ENCODE data around the gene CCDC50. TPM values are rescaled to one million over a fixed set of nuclear protein-coding genes. Genes with fewer than 3 reads are reported as not detected.

CCDC50 gene
- total and polyA plus RNA-seq, 2 donors (not counting 3 experiments of a cell fraction or from before 2014, with no cell fraction given): 44.4 to 137 TPM

DNA sequence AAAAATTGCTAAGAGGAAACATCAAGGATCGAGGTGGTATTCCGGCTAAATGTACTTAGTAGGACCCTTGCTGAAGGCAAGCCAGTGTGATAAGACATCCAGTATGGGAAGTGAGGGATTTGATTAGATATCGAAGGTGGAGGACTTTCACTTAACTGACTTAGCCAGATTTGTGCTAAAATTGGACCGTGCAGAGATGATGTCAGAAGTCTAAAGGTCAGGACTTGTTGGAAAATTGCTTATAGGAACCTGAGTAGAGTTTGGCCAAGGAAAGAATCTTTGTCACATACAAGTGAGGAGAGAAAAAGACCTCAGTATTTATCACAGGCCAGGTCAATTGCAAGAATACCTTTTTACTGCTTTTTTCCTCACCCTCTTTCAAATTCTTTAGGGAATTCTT, 100.9 kb downstream of the CCDC50 start:
- ChIA-PET POLR2A (no interaction called here), CTCF (interaction anchor here (1.4 kb wide), 1 partner anchor 1014 kb away, joined by 4 read pairs; no protein-coding TSS in a partner anchor)

DNA sequence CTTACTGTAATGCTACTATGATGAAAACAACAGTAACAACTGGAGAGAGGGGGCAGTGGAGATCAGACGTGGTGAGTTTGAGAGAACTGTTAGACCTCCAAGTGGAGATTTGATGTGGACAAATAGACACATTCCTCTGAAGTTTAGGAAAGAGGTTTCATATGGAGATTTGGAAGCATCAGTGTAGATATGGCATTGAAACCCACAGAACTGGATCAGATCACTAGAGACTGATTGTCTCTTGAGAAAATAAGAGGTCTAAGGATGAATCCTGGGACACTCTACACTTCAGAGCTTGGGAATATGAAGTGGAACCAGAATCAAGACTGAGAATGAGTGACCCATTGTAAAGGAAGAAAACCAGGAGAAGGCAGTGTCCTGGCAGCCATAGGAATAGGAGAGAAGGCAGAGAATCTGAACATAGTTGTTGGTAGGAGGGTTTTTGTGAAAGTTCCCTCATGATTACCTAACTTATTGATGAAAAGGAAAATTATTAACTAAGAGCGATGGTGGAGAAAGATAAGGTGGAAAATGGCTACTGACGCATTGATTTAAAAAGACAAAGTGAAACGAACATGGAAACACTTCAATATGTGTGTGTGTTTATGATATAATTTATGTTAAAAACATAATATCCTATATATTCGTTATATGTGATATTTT, 102.1 kb downstream of the CCDC50 start:
- Histone ChIP-seq H3K4me2 (ENCODE audit: insufficient read depth, low read length) (no peak overlapping the region), H3K9ac (replicated peaks; ENCODE audit: extremely low read depth, insufficient read depth, low read length) (no peak overlapping the region), H3K9me1 (replicated peaks; ENCODE audit: control insufficient read depth, extremely low read depth, insufficient read depth, low read length) (no peaks in the 10 kb centered on the region), H3K36me3 (ENCODE audit: control insufficient read depth in 2 of 2, extremely low read depth in 1 of 2, insufficient read depth in 2 of 2, low read length in 2 of 2) (no peaks in the 10 kb centered on the region), H3K27me3 (ENCODE audit: control insufficient read depth in 2 of 2, insufficient read depth in 2 of 2, low read length in 2 of 2) (peaks cover 2 to 3% of the 10 kb centered on the region in 2 experiments), H4K20me1 (replicated peaks; ENCODE audit: control insufficient read depth, extremely low read depth, insufficient read depth, low read length) (no peaks in the 10 kb centered on the region), H3K4me1 (ENCODE audit: control insufficient read depth, extremely low read depth, insufficient read depth, low read length) (no peaks in the 10 kb centered on the region), H3K79me2 (ENCODE audit: control insufficient read depth, insufficient read depth, low read length) (no peaks in the 10 kb centered on the region), H2AFZ (ENCODE audit: low read depth, low read length) (no peak overlapping the region), H3K9me3 (replicated peaks; ENCODE audit: control insufficient read depth, insufficient read depth, low read length) (no peaks in the 10 kb centered on the region), H3K27ac (ENCODE audit: insufficient read depth, low read depth, low read length) (no peak overlapping the region), H3K4me3 (replicated peaks in 1 of 3; ENCODE audit: insufficient read depth in 1 of 3, low read depth in 1 of 3, low read length in 3 of 3) (no peak overlapping the region)
- dilution Hi-C loops (cut with MboI; ENCODE audit: extremely low pct_ligation_motif_present, low sequenced_read_pairs) (no loop called here), intact Hi-C loops (cut with micrococcal nuclease) (no loop called here)
- POLR2A ChIA-PET: no interaction called here
- BruUV-seq (replicated peaks): no TSS peak
- DNase-seq (ENCODE audit: low read depth, low spot score) (no peak), FAIRE-seq (no peak)
- CTCF ChIA-PET: interaction anchor here (0.6 kb wide), 1 partner anchor 231 kb away, joined by 3 read pairs; no protein-coding TSS in a partner anchor
- TF ChIP-seq, protein P1, sequence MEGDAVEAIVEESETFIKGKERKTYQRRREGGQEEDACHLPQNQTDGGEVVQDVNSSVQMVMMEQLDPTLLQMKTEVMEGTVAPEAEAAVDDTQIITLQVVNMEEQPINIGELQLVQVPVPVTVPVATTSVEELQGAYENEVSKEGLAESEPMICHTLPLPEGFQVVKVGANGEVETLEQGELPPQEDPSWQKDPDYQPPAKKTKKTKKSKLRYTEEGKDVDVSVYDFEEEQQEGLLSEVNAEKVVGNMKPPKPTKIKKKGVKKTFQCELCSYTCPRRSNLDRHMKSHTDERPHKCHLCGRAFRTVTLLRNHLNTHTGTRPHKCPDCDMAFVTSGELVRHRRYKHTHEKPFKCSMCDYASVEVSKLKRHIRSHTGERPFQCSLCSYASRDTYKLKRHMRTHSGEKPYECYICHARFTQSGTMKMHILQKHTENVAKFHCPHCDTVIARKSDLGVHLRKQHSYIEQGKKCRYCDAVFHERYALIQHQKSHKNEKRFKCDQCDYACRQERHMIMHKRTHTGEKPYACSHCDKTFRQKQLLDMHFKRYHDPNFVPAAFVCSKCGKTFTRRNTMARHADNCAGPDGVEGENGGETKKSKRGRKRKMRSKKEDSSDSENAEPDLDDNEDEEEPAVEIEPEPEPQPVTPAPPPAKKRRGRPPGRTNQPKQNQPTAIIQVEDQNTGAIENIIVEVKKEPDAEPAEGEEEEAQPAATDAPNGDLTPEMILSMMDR (IDR thresholded peaks at IDR 0.05; ENCODE audit: extremely low read depth in 1 of 2, insufficient read depth in 1 of 2, low read depth in 1 of 2, low read length in 2 of 2): no peak
- TF ChIP-seq MYC (IDR thresholded peaks at IDR 0.05; ENCODE audit: low read depth, low read length) (no peak), POLR2A (IDR thresholded peaks at IDR 0.05; ENCODE audit: low read depth, low read length) (no peak), JUN (IDR thresholded peaks at IDR 0.05; ENCODE audit: borderline replicate concordance, insufficient read depth, insufficient read length, low read depth) (no peak), GATA2 (IDR thresholded peaks at IDR 0.05; ENCODE audit: insufficient read depth, insufficient read length, low read depth, low read length) (no peak), FOS (IDR thresholded peaks at IDR 0.05; ENCODE audit: borderline replicate concordance, insufficient read depth, low read length) (no peak), POLR2AphosphoS5 (IDR thresholded peaks at IDR 0.05; ENCODE audit: insufficient read depth, low read depth, low read length) (no peak), EZH2 (IDR thresholded peaks at IDR 0.05; ENCODE audit: borderline replicate concordance, low read depth, low read length, severe bottlenecking) (no peak)
- TF ChIP-seq, protein P2, sequence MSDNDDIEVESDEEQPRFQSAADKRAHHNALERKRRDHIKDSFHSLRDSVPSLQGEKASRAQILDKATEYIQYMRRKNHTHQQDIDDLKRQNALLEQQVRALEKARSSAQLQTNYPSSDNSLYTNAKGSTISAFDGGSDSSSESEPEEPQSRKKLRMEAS (IDR thresholded peaks at IDR 0.05; ENCODE audit: insufficient read depth, insufficient read length): no peak

More for the DNA sequence above, 100.9 kb downstream of the CCDC50 start:
- Histone ChIP-seq H4K20me1 (replicated peaks; ENCODE audit: control insufficient read depth, extremely low read depth, insufficient read depth, low read length) (no peaks in the 10 kb centered on the region), H3K27ac (ENCODE audit: insufficient read depth, low read depth, low read length) (no peak overlapping the region), H3K4me1 (ENCODE audit: control insufficient read depth, extremely low read depth, insufficient read depth, low read length) (no peaks in the 10 kb centered on the region), H3K9me3 (replicated peaks; ENCODE audit: control insufficient read depth, insufficient read depth, low read length) (no peaks in the 10 kb centered on the region), H2AFZ (ENCODE audit: low read depth, low read length) (no peak overlapping the region), H3K4me3 (replicated peaks in 1 of 3; ENCODE audit: insufficient read depth in 1 of 3, low read depth in 1 of 3, low read length in 3 of 3) (no peak overlapping the region), H3K79me2 (ENCODE audit: control insufficient read depth, insufficient read depth, low read length) (no peaks in the 10 kb centered on the region), H3K36me3 (ENCODE audit: control insufficient read depth in 2 of 2, extremely low read depth in 1 of 2, insufficient read depth in 2 of 2, low read length in 2 of 2) (no peaks in the 10 kb centered on the region), H3K9me1 (replicated peaks; ENCODE audit: control insufficient read depth, extremely low read depth, insufficient read depth, low read length) (no peaks in the 10 kb centered on the region), H3K9ac (replicated peaks; ENCODE audit: extremely low read depth, insufficient read depth, low read length) (no peak overlapping the region), H3K27me3 (ENCODE audit: control insufficient read depth in 2 of 2, insufficient read depth in 2 of 2, low read length in 2 of 2) (peaks cover 2 to 3% of the 10 kb centered on the region in 2 experiments), H3K4me2 (ENCODE audit: insufficient read depth, low read length) (no peak overlapping the region)
- no peak for DNase-seq (ENCODE audit: low read depth, low spot score)
- dilution Hi-C loops (cut with MboI; ENCODE audit: extremely low pct_ligation_motif_present, low sequenced_read_pairs): no loop called here
- FAIRE-seq: no peak
- intact Hi-C loops (cut with micrococcal nuclease): no loop called here
- BruUV-seq (replicated peaks): no TSS peak
- TF ChIP-seq POLR2A (IDR thresholded peaks at IDR 0.05; ENCODE audit: low read depth, low read length): no peak

All from endothelial cell of umbilical vein (primary cell).